Measurements from ENCODE around the gene SMIM35. TPM values are rescaled to one million over a fixed set of nuclear protein-coding genes. Genes with fewer than 3 reads are reported as not detected.
"Not testable (repeated sequence)": the region's sequence is repeated elsewhere in the genome, so short reads cannot be mapped to it uniquely, and the experiment has no call there.

SMIM35 gene
- polyA plus RNA-seq, 1 donor: 0.76 TPM

- no peak for DNase-seq
These were observed 69.0 kb downstream of the SMIM35 start for GRCh38 chr11:118017631-118018315.

GRCh38 chr11:118017111-118017510 lies 69.7 kb downstream of the SMIM35 start:
- DNase-seq: no peak

GRCh38 chr11:118016104-118016503 lies 70.7 kb downstream of the SMIM35 start:
- no peak for DNase-seq

- no peak for DNase-seq
These were observed 71.3 kb downstream of the SMIM35 start for GRCh38 chr11:118015385-118015841.

- DNase-seq: no peak
These were observed 72.7 kb downstream of the SMIM35 start for GRCh38 chr11:118014022-118014421.

- no peak for DNase-seq
These were observed 74.6 kb downstream of the SMIM35 start for GRCh38 chr11:118012083-118012669.

GRCh38 chr11:118010738-118011461 lies 75.9 kb downstream of the SMIM35 start:
- DNase-seq: no peak

- DNase-seq: no peak
These were observed 76.7 kb downstream of the SMIM35 start for GRCh38 chr11:118009864-118010737.

GRCh38 chr11:118008271-118008911 lies 78.4 kb downstream of the SMIM35 start:
- no peak for DNase-seq

GRCh38 chr11:118007563-118008270 lies 79.0 kb downstream of the SMIM35 start:
- not testable (repeated sequence) for DNase-seq

- no peak for DNase-seq
These were observed 79.7 kb downstream of the SMIM35 start for GRCh38 chr11:118007040-118007439.

GRCh38 chr11:118006153-118006534 lies 80.6 kb downstream of the SMIM35 start:
- no peak for DNase-seq

GRCh38 chr11:118005224-118006152 lies 81.3 kb downstream of the SMIM35 start:
- no peak for DNase-seq

- DNase-seq: no peak
These were observed 82.1 kb downstream of the SMIM35 start for GRCh38 chr11:118004543-118005223.

- no peak for DNase-seq
These were observed 83.3 kb downstream of the SMIM35 start for GRCh38 chr11:118003456-118003855.

- DNase-seq: peak; percentile 57
These were observed 84.0 kb downstream of the SMIM35 start for GRCh38 chr11:118002541-118003423.

GRCh38 chr11:118002010-118002540 lies 84.7 kb downstream of the SMIM35 start:
- no peak for DNase-seq

GRCh38 chr11:118001494-118001971 lies 85.2 kb downstream of the SMIM35 start:
- no peak for DNase-seq

All from hindlimb muscle (tissue), 1 donor.